LNCaP clone FGC (cell line): ENCODE results near the gene TROAP.
A peak's percentile ranks its signal among the peaks of the same experiment; 100 is the strongest.

ENCODE experiments used
- DNase-seq: peaks from one replicate; pipeline ENCODE4 v3.0.0-alpha.2; 2011; ENCODE audit warnings: low read depth
- H3K4me3 ChIP-seq: 2 replicates; pipeline ENCODE4 v1.5.1; 2011; ENCODE audit warnings: mild to moderate bottlenecking, low read depth, low read length, control low read depth
- CTCF ChIP-seq: IDR thresholded peaks from 2 replicates; pipeline ENCODE4 v1.5.1; 2012; ENCODE audit warnings: mild to moderate bottlenecking; ENCODE audit not compliant: control insufficient read depth, insufficient read depth; ENCODE audit errors: extremely low read depth

The TROAP gene

GRCh38 chr12:49345825-49346658, 23.0 kb downstream of the TROAP start:
- no peak for TF ChIP-seq CTCF
- peak overlapping the region; percentile 25 for H3K4me3 ChIP-seq
- no peak for DNase-seq

- peak within 1 kb of the TSS; percentile 44 for H3K4me3 ChIP-seq
- no peak for DNase-seq
- no peak for TF ChIP-seq CTCF
Measured at GRCh38 chr12:49346659-49347310, 23.7 kb downstream of the TROAP start, which contains the start of gene DNAJC22. TSS of gene DNAJC22 (plus strand) at chr12:49346888. CDS start at chr12:49348873, 1,985 bp downstream.

GRCh38 chr12:49347311-49348193, 24.5 kb downstream of the TROAP start:
- TF ChIP-seq CTCF = peak; percentile 94
- peak overlapping the region; percentile 44 for H3K4me3 ChIP-seq
- DNase-seq = peak; percentile 58

- DNase-seq = no peak
- no peak for TF ChIP-seq CTCF
- no peak overlapping the region for H3K4me3 ChIP-seq
Measured at GRCh38 chr12:49348781-49349180, 25.7 kb downstream of the TROAP start.

- no peak overlapping the region for H3K4me3 ChIP-seq
- TF ChIP-seq CTCF = no peak
- DNase-seq = no peak
Measured at GRCh38 chr12:49349266-49349665, 26.2 kb downstream of the TROAP start.

- TF ChIP-seq CTCF = no peak
- H3K4me3 ChIP-seq = no peak overlapping the region
- DNase-seq = no peak
Measured at GRCh38 chr12:49352351-49352750, 29.3 kb downstream of the TROAP start.
